D721Med (cell line): ENCODE data around the gene RPL15.

Experiments used
- DNase-seq: peaks from one replicate; pipeline ENCODE4 v3.0.0; 2011; ENCODE audit warnings: low spot score; ENCODE audit not compliant: insufficient read length
- FAIRE-seq: peaks from 2 replicates; lab custom pipeline; 2011; peaks lifted over from hg19 to GRCh38; lab: Jason Lieb, UNC
- CTCF ChIP-seq: IDR thresholded peaks from 2 replicates; pipeline ENCODE4 v1.5.1; 2012; ENCODE audit warnings: mild to moderate bottlenecking, control low read depth; ENCODE audit not compliant: insufficient read depth; ENCODE audit errors: missing control alignments

The RPL15 gene

DNA sequence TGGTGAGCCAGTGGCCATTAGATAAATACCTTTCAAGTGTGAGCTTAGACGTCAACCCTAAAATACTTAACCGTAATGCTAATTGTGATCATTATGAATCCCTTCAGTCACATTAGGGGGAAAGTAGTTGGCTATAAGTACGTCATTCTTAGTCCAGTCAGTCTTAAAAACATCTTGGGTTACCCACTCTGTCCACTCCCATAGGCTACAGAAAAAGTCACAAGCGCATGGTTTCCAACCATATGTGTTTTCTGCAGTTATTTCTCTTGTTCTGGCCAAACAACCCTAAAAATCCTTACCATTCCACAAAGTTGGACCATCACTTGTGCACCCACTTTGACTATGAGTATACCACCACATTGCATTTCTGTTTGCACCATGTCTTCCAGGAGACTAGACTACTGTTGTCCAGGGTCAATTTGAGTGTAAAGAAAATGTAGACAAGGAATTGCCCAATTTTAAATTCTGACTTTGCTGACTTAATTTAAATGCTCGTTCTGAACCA is 3.3 kb downstream of the RPL15 start:
- TF ChIP-seq CTCF: no peak
- DNase-seq (no peak), FAIRE-seq (no peak)

DNA sequence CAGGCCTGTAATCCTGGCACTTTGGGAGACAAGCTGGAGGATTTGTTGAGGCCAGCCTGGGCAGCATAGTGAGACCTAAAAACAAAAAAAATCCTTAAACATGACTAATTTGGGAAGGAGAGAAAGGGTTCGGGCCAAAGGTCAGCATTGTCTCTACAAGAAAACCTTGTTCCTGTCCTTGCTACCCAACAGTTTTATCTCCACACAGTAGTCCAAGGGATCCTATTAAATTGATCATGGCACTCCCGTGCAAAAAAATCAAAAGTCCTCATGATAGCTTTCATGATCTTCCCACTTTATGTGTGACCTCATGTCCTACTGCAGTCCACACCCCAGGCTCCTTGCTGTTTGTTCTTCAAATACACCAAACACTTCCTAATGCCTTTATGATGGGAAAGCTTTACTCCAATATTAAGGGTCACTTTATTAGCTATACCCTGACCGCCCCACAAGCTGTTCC is 4.2 kb downstream of the RPL15 start:
- no peak for DNase-seq
- TF ChIP-seq CTCF: no peak
- FAIRE-seq: no peak

DNA sequence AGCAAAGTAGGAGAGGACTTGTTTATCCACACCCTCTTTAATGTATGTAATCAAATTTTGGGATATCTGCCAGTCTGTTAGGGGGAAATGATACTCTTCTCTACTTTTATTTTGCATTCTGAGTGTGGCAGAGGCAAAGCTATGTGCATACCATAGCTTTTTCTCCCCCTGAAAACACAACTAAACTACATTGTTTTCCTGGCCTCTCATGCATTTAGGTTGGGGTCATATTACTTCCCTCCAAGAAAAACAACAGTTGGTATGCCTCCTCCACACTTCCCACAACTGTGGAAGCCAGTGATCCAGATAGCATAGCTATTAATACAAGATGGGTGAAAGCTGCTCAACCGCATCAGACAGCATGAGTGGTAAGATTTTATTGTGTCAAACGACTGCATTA is 6.9 kb downstream of the RPL15 start:
- no peak for DNase-seq
- no peak for TF ChIP-seq CTCF
- no peak for FAIRE-seq

DNA sequence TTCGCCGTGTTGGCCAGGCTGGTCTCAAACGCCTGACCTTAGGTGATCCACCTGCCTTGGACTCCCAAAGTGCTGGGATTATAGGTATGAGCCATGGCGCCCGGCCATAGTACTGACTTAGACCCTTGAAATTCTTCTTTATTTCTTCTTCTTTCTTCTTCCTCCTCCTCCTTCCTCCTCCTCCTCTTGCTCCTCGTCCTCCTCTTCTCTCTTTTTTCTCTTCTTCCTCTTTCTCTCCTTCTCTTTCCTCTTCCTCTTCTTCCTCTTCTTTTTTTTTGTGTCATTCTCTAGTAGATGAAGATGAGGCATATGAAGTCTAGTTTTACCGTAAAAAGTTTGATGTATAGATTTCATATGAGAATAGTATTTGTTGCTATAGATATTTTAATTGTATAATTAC is 9.3 kb downstream of the RPL15 start:
- FAIRE-seq: no peak
- no peak for DNase-seq
- no peak for TF ChIP-seq CTCF

GRCh38 chr3:23926736-23927135 is 9.8 kb downstream of the RPL15 start:
- FAIRE-seq (no peak), DNase-seq (no peak)
- TF ChIP-seq CTCF: peak; percentile 24

GRCh38 chr3:23928524-23928923 is 11.6 kb downstream of the RPL15 start:
- FAIRE-seq: no peak
- no peak for DNase-seq
- TF ChIP-seq CTCF: no peak

DNA sequence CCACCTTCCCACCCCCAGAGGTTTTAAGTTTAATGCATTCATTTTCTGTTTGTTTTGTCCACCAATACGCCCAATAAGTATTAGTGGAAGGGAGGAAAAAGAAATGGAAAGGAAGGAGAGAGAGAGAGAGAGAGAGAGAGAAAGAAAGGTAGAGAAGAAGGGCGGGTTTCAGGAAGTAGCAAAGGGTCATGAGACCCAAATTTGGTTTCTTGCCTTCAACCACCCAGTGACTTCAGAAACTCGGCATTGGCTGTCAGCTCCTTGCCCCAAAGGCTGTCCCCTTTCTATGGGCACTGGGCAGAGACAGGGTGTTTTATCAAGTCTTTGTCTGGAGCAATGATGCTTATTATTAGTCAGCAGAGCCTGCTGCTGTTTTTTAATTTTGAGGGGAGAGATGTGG is 14.7 kb downstream of the RPL15 start:
- DNase-seq (no peak), FAIRE-seq (no peak)
- TF ChIP-seq CTCF: no peak
